IMR-90 (cell line): ENCODE results near the gene RECQL5. TPM values are rescaled to one million over a fixed set of nuclear protein-coding genes. Genes with fewer than 3 reads are reported as not detected.

ENCODE experiments used
- ATAC-seq: fragments of 200-7000 bp; cut with Tn5 transposase; 2 replicates; pipeline ENCODE4 v1.9.1; 2020; ENCODE audit warnings: low read depth, mild to moderate bottlenecking, moderate library complexity
- BruUV-seq: library from RNA; stranded (reverse); fragments of 400-500 nt; replicated peaks from 2 replicates; lab custom pipeline; 2021; lab: Mats Ljungman, UMichigan
- CTCF ChIA-PET: fragments of 300-600 bp; formaldehyde crosslinking; extraction: SDS; loops from one replicate; lab custom pipeline; 2021; ENCODE audit warnings: antibody characterized with exemption; lab: Yijun Ruan, JAX
- POLR2A ChIA-PET: fragments of 300-600 bp; sonication (Branson Sonifier 250); formaldehyde crosslinking; loops from one replicate; lab custom pipeline; 2022; ENCODE audit warnings: antibody characterized with exemption; ENCODE audit not compliant: unreplicated experiment; lab: Charles Lee
- DNase-seq: peaks from one replicate; pipeline ENCODE4 v3.0.0; 2013
- H2AFZ ChIP-seq: replicated peaks from 2 replicates; pipeline ENCODE3; 2013; ENCODE audit warnings: low read length, mild to moderate bottlenecking; ENCODE audit not compliant: poor library complexity
- H2AK5ac ChIP-seq: 2 replicates; pipeline ENCODE4 v1.6.1; 2013; ENCODE audit warnings: low read depth, low read length, inconsistent platforms
- H2AK9ac ChIP-seq: replicated peaks from 2 replicates; pipeline ENCODE3; 2013; ENCODE audit warnings: mild to moderate bottlenecking, low read depth, low read length, moderate library complexity; ENCODE audit not compliant: poor library complexity
- H2BK120ac ChIP-seq: 2 replicates; pipeline ENCODE4 v1.6.1; 2013; ENCODE audit warnings: low read depth, low read length, inconsistent platforms
- H2BK15ac ChIP-seq: 3 replicates; pipeline ENCODE4 v1.6.1; 2013; ENCODE audit warnings: low read depth, low read length, inconsistent platforms
- H2BK20ac ChIP-seq: 2 replicates; pipeline ENCODE4 v1.6.1; 2013; ENCODE audit warnings: low read depth, mild to moderate bottlenecking, inconsistent platforms, low read length, moderate library complexity
- H2BK5ac ChIP-seq: 2 replicates; pipeline ENCODE4 v1.6.1; 2013; ENCODE audit warnings: mild to moderate bottlenecking, low read depth, low read length, inconsistent platforms; ENCODE audit not compliant: poor library complexity, severe bottlenecking
- H3K14ac ChIP-seq: replicated peaks from 2 replicates; pipeline ENCODE4 v1.6.1; 2013; ENCODE audit warnings: low read depth, low read length, inconsistent platforms
- H3K18ac ChIP-seq: 2 replicates; pipeline ENCODE4 v1.6.1; 2013; ENCODE audit warnings: low read depth, low read length, control low read depth
- H3K23ac ChIP-seq: 2 replicates; pipeline ENCODE4 v1.6.1; 2013; ENCODE audit warnings: low read depth, low read length, inconsistent platforms
- H3K27ac ChIP-seq: 2 replicates; pipeline ENCODE4 v1.5.1; 2013; ENCODE audit warnings: mild to moderate bottlenecking, control low read depth, low read length; ENCODE audit not compliant: insufficient read depth
- H3K27me3 ChIP-seq: 2 replicates; pipeline ENCODE4 v1.6.1; 2013; ENCODE audit warnings: low read length; ENCODE audit not compliant: control insufficient read depth, insufficient read depth
- H3K36me3 ChIP-seq: 2 replicates; pipeline ENCODE4 v1.6.1; 2013; ENCODE audit warnings: low read length, mixed read lengths; ENCODE audit not compliant: control insufficient read depth, insufficient read depth
- H3K4ac ChIP-seq: 2 replicates; pipeline ENCODE4 v1.6.1; 2013; ENCODE audit warnings: low read depth, low read length, inconsistent platforms
- H3K4me1 ChIP-seq: 2 replicates; pipeline ENCODE4 v1.6.1; 2013; ENCODE audit warnings: low read length, mixed read lengths; ENCODE audit not compliant: control insufficient read depth, insufficient read depth
- H3K4me2 ChIP-seq: 2 replicates; pipeline ENCODE4 v1.6.1; 2013; ENCODE audit warnings: low read depth, mild to moderate bottlenecking, control low read depth, low read length, moderate library complexity
- H3K4me3 ChIP-seq: 2 replicates; pipeline ENCODE4 v1.5.1; 2013; ENCODE audit warnings: low read depth, mild to moderate bottlenecking, control low read depth, low read length, moderate library complexity; ENCODE audit not compliant: insufficient read depth
- H3K56ac ChIP-seq: 2 replicates; pipeline ENCODE4 v1.6.1; 2013; ENCODE audit warnings: low read length, inconsistent platforms; ENCODE audit not compliant: insufficient read depth; ENCODE audit errors: extremely low read depth
- H3K79me1 ChIP-seq, 2 experiments: 2 replicates each; pipeline ENCODE4 v1.6.1; 2013; ENCODE audit warnings: low read length in 2 of 2, inconsistent platforms in 1 of 2, low read depth in 1 of 2
- H3K9ac ChIP-seq: 2 replicates; pipeline ENCODE4 v1.6.1; 2013; ENCODE audit warnings: low read depth, low read length, control low read depth
- H3K9me1 ChIP-seq: 2 replicates; pipeline ENCODE4 v1.6.1; 2013; ENCODE audit warnings: low read length, inconsistent platforms; ENCODE audit not compliant: insufficient read depth
- H3K9me3 ChIP-seq: 2 replicates; pipeline ENCODE4 v1.6.1; 2013; ENCODE audit warnings: low read length; ENCODE audit not compliant: control insufficient read depth, insufficient read depth
- H4K20me1 ChIP-seq: 2 replicates; pipeline ENCODE4 v1.6.1; 2013; ENCODE audit warnings: low read length, inconsistent platforms; ENCODE audit not compliant: insufficient read depth
- H4K5ac ChIP-seq: 2 replicates; pipeline ENCODE4 v1.6.1; 2013; ENCODE audit warnings: mild to moderate bottlenecking, low read depth, low read length, control low read depth
- H4K8ac ChIP-seq, 2 experiments: 2 replicates each; pipeline ENCODE4 v1.6.1; 2013; ENCODE audit warnings: low read depth in 2 of 2, low read length in 2 of 2, control low read depth in 1 of 2, inconsistent platforms in 1 of 2
- H4K91ac ChIP-seq: 2 replicates; pipeline ENCODE4 v1.6.1; 2013; ENCODE audit warnings: low read depth, low read length, inconsistent platforms; ENCODE audit not compliant: insufficient read depth
- BHLHE40 ChIP-seq: fragments of 150-350 bp; IDR thresholded peaks from 2 replicates; pipeline ENCODE4 v1.6.1; 2016; ENCODE audit warnings: mild to moderate bottlenecking, low read depth, low read length
- FOS ChIP-seq: fragments of 150-350 bp; IDR thresholded peaks from 2 replicates; pipeline ENCODE4 v1.6.1; 2016; ENCODE audit warnings: low read depth, low read length
- RCOR1 ChIP-seq: IDR thresholded peaks from 2 replicates; pipeline ENCODE4 v1.6.1; 2012; ENCODE audit warnings: mild to moderate bottlenecking, low read length, improper control_type of control experiment; ENCODE audit not compliant: insufficient replicate concordance
- RFX5 ChIP-seq: IDR thresholded peaks from 2 replicates; pipeline ENCODE4 v1.8.0; 2012; ENCODE audit warnings: low read depth, mild to moderate bottlenecking, low read length, moderate library complexity
- WGBS, 2 experiments: methylation state at CpG; one replicate each; pipeline versions ENCODE4 v1.1.5 to v1.1.7; 2013; ENCODE audit warnings: missing lambda C conversion rate in 2 of 2; ENCODE audit not compliant: insufficient read length in 1 of 2; ENCODE audit errors: extremely low coverage in 2 of 2; 5-methylcytosine and 5-hydroxymethylcytosine counted together
- dilution Hi-C: fragments of 300-500 bp; cut with HindIII; formaldehyde crosslinking; loops from one replicate; pipeline ENCODE4 v1.14.3; 2018; ENCODE audit warnings: low sequenced_read_pairs; ENCODE audit not compliant: unreplicated experiment
- in situ Hi-C: fragments of 300-500 bp; cut with MboI; formaldehyde crosslinking; loops from 3 replicates; pipeline ENCODE4 v1.14.3; 2019; ENCODE audit warnings: low sequenced_read_pairs, inconsistent platforms, mixed read lengths
- intact Hi-C: fragments of 100-400 bp; cut with micrococcal nuclease; formaldehyde crosslinking; loops from 2 replicates; pipeline ENCODE4 v1.10.0; 2022
- polyA plus RNA-seq, 3 experiments: library from polyadenylated mRNA; depleted of rRNA; stranded (reverse); fragments of >200 nt; gene quantifications; 2 replicates each; pipeline ENCODE4 v1.2.3, GENCODE V29; 2012; ENCODE audit warnings: low replicate concordance in 1 of 3
- total RNA-seq: library from RNA; depleted of rRNA; stranded (reverse); fragments of >200 nt; gene quantifications from 2 replicates; pipeline ENCODE4 v1.2.3, GENCODE V29; 2012
- TF ChIP-seq, protein P1 (sequence below): conservative IDR thresholded peaks from 2 replicates; pipeline ENCODE4 v1.5.1; 2012; ENCODE audit warnings: mild to moderate bottlenecking, low read depth, low read length, improper control_type of control experiment

RECQL5 gene
- total and polyA plus RNA-seq, 2 of the 4 experiments (the other 2 are of a cell fraction) = 7.3 to 23.7 TPM

GRCh38 chr17:75621489-75621888 is 45.5 kb downstream of the RECQL5 start:
- Histone ChIP-seq H3K27me3 (peaks cover 9% of the 10 kb centered on the region; the same call in 1 of the 2 replicates), H4K20me1 (no peaks in the 10 kb centered on the region), H2BK5ac (no peak overlapping the region), H2BK120ac (no peak overlapping the region), H3K4me3 (no peak overlapping the region), H2AK5ac (no peak overlapping the region), H3K4me2 (no peak overlapping the region), H3K9me3 (no peaks in the 10 kb centered on the region), H3K14ac (no peak overlapping the region), H4K8ac (no peak overlapping the region), H3K9ac (no peak overlapping the region), H3K9me1 (no peaks in the 10 kb centered on the region), H3K4ac (no peak overlapping the region), H3K18ac (no peak overlapping the region), H2AK9ac (no peak overlapping the region), H2BK15ac (no peak overlapping the region), H3K79me1 (no peaks in the 10 kb centered on the region), H4K91ac (no peak overlapping the region), H3K27ac (no peak overlapping the region), H4K5ac (no peak overlapping the region), H3K23ac (no peak overlapping the region), H2AFZ (no peak overlapping the region), H3K56ac (no peak overlapping the region), H3K4me1 (peaks cover 5% of the 10 kb centered on the region; the same call in 1 of the 2 replicates), H2BK20ac (no peak overlapping the region), H3K36me3 (no peaks in the 10 kb centered on the region)
- POLR2A ChIA-PET = no interaction called here
- CTCF ChIA-PET = no interaction called here
- dilution Hi-C loops = no loop called here
- intact Hi-C loops = no loop called here
- ATAC-seq = no peak
- in situ Hi-C loops = no loop called here
- no TSS peak for BruUV-seq
- no peak for TF ChIP-seq RFX5
- no peak for TF ChIP-seq RCOR1
- TF ChIP-seq, protein P1, sequence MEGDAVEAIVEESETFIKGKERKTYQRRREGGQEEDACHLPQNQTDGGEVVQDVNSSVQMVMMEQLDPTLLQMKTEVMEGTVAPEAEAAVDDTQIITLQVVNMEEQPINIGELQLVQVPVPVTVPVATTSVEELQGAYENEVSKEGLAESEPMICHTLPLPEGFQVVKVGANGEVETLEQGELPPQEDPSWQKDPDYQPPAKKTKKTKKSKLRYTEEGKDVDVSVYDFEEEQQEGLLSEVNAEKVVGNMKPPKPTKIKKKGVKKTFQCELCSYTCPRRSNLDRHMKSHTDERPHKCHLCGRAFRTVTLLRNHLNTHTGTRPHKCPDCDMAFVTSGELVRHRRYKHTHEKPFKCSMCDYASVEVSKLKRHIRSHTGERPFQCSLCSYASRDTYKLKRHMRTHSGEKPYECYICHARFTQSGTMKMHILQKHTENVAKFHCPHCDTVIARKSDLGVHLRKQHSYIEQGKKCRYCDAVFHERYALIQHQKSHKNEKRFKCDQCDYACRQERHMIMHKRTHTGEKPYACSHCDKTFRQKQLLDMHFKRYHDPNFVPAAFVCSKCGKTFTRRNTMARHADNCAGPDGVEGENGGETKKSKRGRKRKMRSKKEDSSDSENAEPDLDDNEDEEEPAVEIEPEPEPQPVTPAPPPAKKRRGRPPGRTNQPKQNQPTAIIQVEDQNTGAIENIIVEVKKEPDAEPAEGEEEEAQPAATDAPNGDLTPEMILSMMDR = no peak
- TF ChIP-seq FOS = no peak
- no peak for TF ChIP-seq BHLHE40
- 100% methylated on average over 1 of the region's 4 CpGs; no CpG with 5 or more reads in 1 of the 2 experiments for WGBS, 2 experiments
- no peak for DNase-seq
